HG02571 (cell line): Measurements from ENCODE around the gene DUOXA2.
"Not testable (repeated sequence)": the region's sequence is repeated elsewhere in the genome, so short reads cannot be mapped to it uniquely, and the experiment has no call there.

Source experiments
- ATAC-seq: cut with Tn5 transposase; IDR thresholded peaks from one replicate; pipeline ENCODE4 v1.9.1; 2021; ENCODE audit warnings: mild to moderate bottlenecking, moderate library complexity; ENCODE audit not compliant: unreplicated experiment

The DUOXA2 gene

GRCh38 chr15:45114076-45114750 lies at the start of gene DUOXA2, which contains the start of gene DUOX2:
TSS of gene DUOXA2 (plus strand) at chr15:45114326. CDS start at chr15:45114606, 280 bp downstream.
TSS of gene DUOX2 (minus strand) at chr15:45114172. CDS start at chr15:45113411, 761 bp downstream.
- no peak for ATAC-seq

GRCh38 chr15:45064386-45064785 lies 49.7 kb upstream of the DUOXA2 start:
- ATAC-seq = no peak

DNA sequence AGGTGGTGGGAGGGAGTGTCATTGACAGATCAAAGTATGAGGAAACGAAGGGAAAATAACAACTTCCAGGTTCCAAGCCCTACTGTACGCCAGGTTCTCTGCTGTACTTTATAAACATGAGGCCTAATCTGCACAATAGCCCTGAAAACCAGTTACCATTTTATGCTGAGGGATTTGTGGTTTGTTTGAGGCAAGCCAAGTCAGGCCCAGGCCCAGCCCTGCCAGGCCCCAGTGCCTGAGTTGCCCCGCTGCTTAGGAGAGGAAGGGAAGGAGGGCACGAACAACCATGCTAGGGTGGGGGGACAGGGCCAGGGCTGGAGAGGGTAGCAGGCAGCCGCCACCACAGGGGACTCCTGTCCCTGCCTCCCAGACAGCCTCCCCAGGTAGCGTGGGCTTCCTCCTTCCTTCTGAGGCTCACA lies 44.2 kb upstream of the DUOXA2 start:
- not testable (repeated sequence) for ATAC-seq

DNA sequence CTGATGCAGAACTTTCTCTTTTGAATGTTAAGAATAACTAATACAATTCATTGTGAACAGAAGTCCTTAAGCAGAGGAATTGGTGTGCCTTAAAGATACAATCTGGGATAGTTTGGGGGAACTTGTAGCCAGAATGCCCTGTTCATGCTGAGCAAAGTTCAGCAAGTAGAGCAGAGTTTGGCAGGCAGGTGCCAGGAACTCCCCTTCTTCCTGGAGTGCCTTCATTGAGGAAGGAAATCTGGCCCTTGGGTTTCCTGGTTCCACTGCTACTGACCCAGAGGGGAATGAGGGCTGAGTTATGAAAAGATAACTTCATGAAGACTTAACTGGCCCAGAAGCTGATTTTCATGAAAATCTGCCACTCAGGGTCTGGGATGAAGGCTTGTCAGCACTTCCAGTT lies 40.5 kb upstream of the DUOXA2 start:
- not testable (repeated sequence) for ATAC-seq

GRCh38 chr15:45075440-45076320 lies 38.4 kb upstream of the DUOXA2 start:
- not testable (repeated sequence) for ATAC-seq

DNA sequence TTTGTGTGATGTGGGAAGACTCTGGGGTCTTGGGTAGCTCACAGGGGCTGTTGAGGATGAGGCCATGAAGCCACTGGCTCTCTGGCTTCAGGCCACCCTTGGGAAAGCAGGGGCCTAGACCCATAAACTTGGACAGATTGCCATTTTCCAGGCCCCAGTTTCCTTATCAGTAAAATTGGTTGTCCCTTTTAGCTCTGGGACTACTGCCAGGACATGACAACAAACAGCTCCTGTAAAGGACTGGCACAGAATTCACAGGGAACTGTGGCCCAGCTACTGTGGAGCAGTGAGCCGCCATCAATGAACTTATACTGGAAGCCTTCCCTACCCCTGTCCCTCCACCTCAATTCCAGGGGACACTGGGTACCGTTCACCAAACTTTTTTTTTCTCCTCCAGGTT lies 36.7 kb upstream of the DUOXA2 start:
- not testable (repeated sequence) for ATAC-seq

- ATAC-seq = not testable (repeated sequence)
These were observed 34.9 kb upstream of the DUOXA2 start for GRCh38 chr15:45079201-45079600.

- not testable (repeated sequence) for ATAC-seq
These were observed 34.4 kb upstream of the DUOXA2 start for GRCh38 chr15:45079628-45080246.

- not testable (repeated sequence) for ATAC-seq
These were observed 33.5 kb upstream of the DUOXA2 start for GRCh38 chr15:45080593-45080992.

DNA sequence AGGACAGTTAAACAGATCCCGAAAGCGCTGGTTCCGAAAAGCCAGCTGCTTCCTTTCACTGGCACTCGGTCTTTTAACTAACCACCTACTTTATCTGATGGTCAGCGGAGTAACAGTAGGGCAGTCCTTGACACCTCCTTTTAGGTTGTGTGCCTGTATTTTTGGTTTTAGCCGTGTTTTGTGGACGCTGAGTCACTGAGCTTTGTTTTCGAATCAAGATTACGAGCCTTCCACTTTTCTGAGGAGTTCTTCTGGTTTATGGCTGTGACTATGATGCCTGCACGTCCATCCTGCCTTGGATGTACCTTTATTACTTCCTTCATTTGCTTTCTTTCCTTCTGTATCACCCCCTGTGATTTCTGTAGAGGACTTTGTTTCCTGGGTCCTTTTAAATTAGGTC lies 31.7 kb upstream of the DUOXA2 start:
- not testable (repeated sequence) for ATAC-seq

DNA sequence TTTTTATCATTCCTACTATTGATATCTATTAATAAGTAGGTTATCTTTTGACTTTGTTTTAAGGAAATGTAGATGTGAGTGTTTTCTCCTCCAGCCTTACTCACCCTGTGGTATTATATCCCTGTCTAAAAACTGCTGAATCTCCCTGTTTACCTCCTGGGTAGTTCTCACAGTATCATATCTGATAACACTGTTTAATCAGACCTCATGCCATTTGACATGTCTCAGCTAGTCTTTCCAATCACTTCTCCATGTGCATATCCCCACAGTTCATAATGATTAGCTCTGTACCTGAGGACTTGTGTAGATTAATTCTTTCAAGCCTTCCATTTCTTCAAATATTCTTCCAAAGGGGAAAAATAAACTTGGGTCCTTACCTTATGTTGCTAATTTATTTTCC lies 30.9 kb upstream of the DUOXA2 start:
- no peak for ATAC-seq

GRCh38 chr15:45084163-45084562 lies 30.0 kb upstream of the DUOXA2 start:
- ATAC-seq = no peak

DNA sequence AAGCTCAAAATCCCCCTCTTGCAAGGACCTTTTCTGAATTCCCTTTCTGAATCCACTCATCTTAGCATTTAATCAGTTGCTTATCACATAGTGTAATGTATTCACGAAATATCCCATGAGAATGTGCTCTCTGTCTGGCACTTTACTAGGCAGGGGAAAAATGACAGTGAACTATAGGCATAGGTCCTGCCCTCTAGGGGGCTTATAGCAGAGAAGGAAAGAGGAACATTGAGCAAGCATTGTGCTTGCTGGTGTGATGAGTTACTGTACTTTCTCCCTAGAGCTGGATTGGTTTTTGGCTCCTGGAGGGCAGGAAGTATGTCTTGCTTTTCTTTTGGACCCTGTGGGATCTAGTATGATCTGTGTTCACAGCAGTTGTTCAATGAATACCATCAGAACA lies 26.6 kb upstream of the DUOXA2 start:
- no peak for ATAC-seq

- no peak for ATAC-seq
These were observed 25.1 kb upstream of the DUOXA2 start for GRCh38 chr15:45088801-45089711.

- ATAC-seq = no peak
These were observed 24.3 kb upstream of the DUOXA2 start for GRCh38 chr15:45089712-45090373.

DNA sequence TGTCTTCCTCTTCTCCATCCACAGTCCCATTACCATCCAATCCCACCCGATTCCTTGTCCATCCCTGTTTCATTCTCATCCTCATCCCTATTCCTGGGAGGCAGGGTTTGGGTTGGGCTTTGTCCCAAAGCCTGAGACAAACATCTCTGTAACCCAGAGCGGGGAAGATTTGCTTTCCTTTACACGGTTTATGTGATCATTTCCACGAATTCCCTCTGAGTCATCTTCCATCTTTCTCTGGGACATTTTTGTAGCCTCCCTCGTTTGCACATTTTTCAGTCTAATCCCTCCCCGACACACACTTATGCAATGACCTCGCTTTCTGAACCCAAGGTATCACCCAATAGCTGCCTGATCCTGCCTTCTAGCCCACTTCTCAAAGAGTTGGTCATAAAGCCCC lies 23.0 kb upstream of the DUOXA2 start:
- ATAC-seq = no peak

- ATAC-seq = no peak
These were observed 22.6 kb upstream of the DUOXA2 start for GRCh38 chr15:45091576-45091975.

DNA sequence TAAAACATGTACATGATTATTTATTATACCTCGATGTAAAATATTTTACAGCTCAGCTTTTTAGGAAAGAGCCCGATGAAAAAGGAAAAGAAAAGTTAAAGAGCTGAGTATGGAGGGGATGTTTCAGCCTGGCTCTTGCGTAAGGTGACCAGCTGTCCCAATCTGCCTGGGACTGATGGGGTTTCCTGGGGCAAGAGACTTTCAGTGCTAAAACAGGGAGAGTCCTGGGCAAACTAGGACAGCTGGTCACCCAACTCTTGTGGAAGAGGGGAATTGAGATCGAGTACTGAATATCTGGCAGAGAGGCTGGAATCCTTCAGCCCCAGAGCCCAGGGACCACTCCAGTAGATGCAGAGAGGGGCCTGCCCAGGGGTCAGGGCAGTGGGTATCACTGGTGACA lies 21.1 kb upstream of the DUOXA2 start:
- ATAC-seq = no peak

GRCh38 chr15:45093622-45094357 lies 20.3 kb upstream of the DUOXA2 start:
- no peak for ATAC-seq
